Measurements from ENCODE around the gene HPCAL1. TPM values are rescaled to one million over a fixed set of nuclear protein-coding genes. Genes with fewer than 3 reads are reported as not detected.

HPCAL1 gene
- total and polyA plus RNA-seq, 2 donors (not counting 3 experiments of a cell fraction or from before 2014, with no cell fraction given), result 56.5 to 77.4 TPM

GRCh38 chr2:10278763-10279471 is 23.8 kb upstream of the HPCAL1 start:
- no peaks in the 10 kb centered on the region for H4K20me1 ChIP-seq (replicated peaks; ENCODE audit: control insufficient read depth, extremely low read depth, insufficient read depth, low read length)
- no peak overlapping the region for H3K9ac ChIP-seq (replicated peaks; ENCODE audit: extremely low read depth, insufficient read depth, low read length)
- no peaks in the 10 kb centered on the region for H3K9me3 ChIP-seq (replicated peaks; ENCODE audit: control insufficient read depth, insufficient read depth, low read length)
- intact Hi-C loops (cut with micrococcal nuclease) (no loop called here), dilution Hi-C loops (cut with MboI; ENCODE audit: extremely low pct_ligation_motif_present, low sequenced_read_pairs) (no loop called here)
- H3K4me2 ChIP-seq (ENCODE audit: insufficient read depth, low read length), result no peak overlapping the region
- no TSS peak for BruUV-seq (replicated peaks)
- DNase-seq (ENCODE audit: low read depth, low spot score), result no peak
- POLR2A ChIA-PET, result no interaction called here
- H3K36me3 ChIP-seq (ENCODE audit: control insufficient read depth in 2 of 2, extremely low read depth in 1 of 2, insufficient read depth in 2 of 2, low read length in 2 of 2), result no peaks in the 10 kb centered on the region
- H3K27ac ChIP-seq (ENCODE audit: insufficient read depth, low read depth, low read length), result no peak overlapping the region
- no peak overlapping the region for H2AFZ ChIP-seq (ENCODE audit: low read depth, low read length)
- peaks cover 12% of the 10 kb centered on the region for H3K4me1 ChIP-seq (ENCODE audit: control insufficient read depth, extremely low read depth, insufficient read depth, low read length)
- H3K4me3 ChIP-seq (replicated peaks in 1 of 3; ENCODE audit: insufficient read depth in 1 of 3, low read depth in 1 of 3, low read length in 3 of 3), result no peak overlapping the region
- TF ChIP-seq FOS (IDR thresholded peaks at IDR 0.05; ENCODE audit: borderline replicate concordance, insufficient read depth, low read length), result no peak
- TF ChIP-seq EZH2 (IDR thresholded peaks at IDR 0.05; ENCODE audit: borderline replicate concordance, low read depth, low read length, severe bottlenecking), result no peak
- TF ChIP-seq MYC (IDR thresholded peaks at IDR 0.05; ENCODE audit: low read depth, low read length), result no peak
- TF ChIP-seq POLR2AphosphoS5 (IDR thresholded peaks at IDR 0.05; ENCODE audit: insufficient read depth, low read depth, low read length), result no peak
- TF ChIP-seq CTCF (IDR thresholded peaks at IDR 0.05; ENCODE audit: extremely low read depth in 1 of 2, insufficient read depth in 1 of 2, low read depth in 1 of 2, low read length in 2 of 2), result no peak
- no peak for TF ChIP-seq GATA2 (IDR thresholded peaks at IDR 0.05; ENCODE audit: insufficient read depth, insufficient read length, low read depth, low read length)
- no peaks in the 10 kb centered on the region for H3K27me3 ChIP-seq (ENCODE audit: control insufficient read depth in 2 of 2, insufficient read depth in 2 of 2, low read length in 2 of 2)
- FAIRE-seq, result no peak
- no peaks in the 10 kb centered on the region for H3K79me2 ChIP-seq (ENCODE audit: control insufficient read depth, insufficient read depth, low read length)
- CTCF ChIA-PET, result interaction anchor here (0.8 to 2.5 kb wide), 4 partner anchors 18 to 123 kb away, joined by 3 to 7 read pairs (median 3); partner anchors contain the start of gene HPCAL1
- no peaks in the 10 kb centered on the region for H3K9me1 ChIP-seq (replicated peaks; ENCODE audit: control insufficient read depth, extremely low read depth, insufficient read depth, low read length)

Measured in endothelial cell of umbilical vein (primary cell).